GM18858 (cell line): ENCODE results near the gene SPAG6.
"Not testable (repeated sequence)": the region's sequence is repeated elsewhere in the genome, so short reads cannot be mapped to it uniquely, and the experiment has no call there.

ENCODE experiments used
- ATAC-seq: cut with Tn5 transposase; IDR thresholded peaks from one replicate; pipeline ENCODE4 v1.9.1; 2021; ENCODE audit not compliant: unreplicated experiment

The SPAG6 gene

GRCh38 chr10:22341190-22341925 is 3.9 kb upstream of the SPAG6 start:
- peak; percentile 1 for ATAC-seq

GRCh38 chr10:22341926-22342196 is 3.4 kb upstream of the SPAG6 start:
- ATAC-seq, result no peak

GRCh38 chr10:22342421-22342820 is 2.9 kb upstream of the SPAG6 start:
- no peak for ATAC-seq

GRCh38 chr10:22343731-22344130 is 1.6 kb upstream of the SPAG6 start:
- ATAC-seq, result no peak

- ATAC-seq, result no peak
Measured at GRCh38 chr10:22344249-22344648, 1.0 kb upstream of the SPAG6 start.

- no peak for ATAC-seq
Measured at GRCh38 chr10:22344781-22345300, 455 bp upstream of the SPAG6 start.

- ATAC-seq, result no peak
Measured at GRCh38 chr10:22346096-22346661, 883 bp downstream of the SPAG6 start.

GRCh38 chr10:22349755-22350154 is 4.5 kb downstream of the SPAG6 start:
- ATAC-seq, result no peak

GRCh38 chr10:22351131-22351703 is 5.9 kb downstream of the SPAG6 start:
- no peak for ATAC-seq

- no peak for ATAC-seq
Measured at GRCh38 chr10:22356324-22356873, 11.1 kb downstream of the SPAG6 start.

- ATAC-seq, result not testable (repeated sequence)
Measured at GRCh38 chr10:22357770-22358169, 12.5 kb downstream of the SPAG6 start.

- ATAC-seq, result no peak
Measured at GRCh38 chr10:22363305-22363704, 18.0 kb downstream of the SPAG6 start.

GRCh38 chr10:22364407-22365140 is 19.3 kb downstream of the SPAG6 start:
- ATAC-seq, result no peak

GRCh38 chr10:22365233-22365632 is 19.9 kb downstream of the SPAG6 start:
- peak; percentile 43 for ATAC-seq

GRCh38 chr10:22365644-22366434 is 20.5 kb downstream of the SPAG6 start:
- ATAC-seq, result no peak

GRCh38 chr10:22366435-22366703 is 21.1 kb downstream of the SPAG6 start:
- no peak for ATAC-seq

GRCh38 chr10:22366771-22367170 is 21.5 kb downstream of the SPAG6 start:
- no peak for ATAC-seq

- ATAC-seq, result no peak
Measured at GRCh38 chr10:22367471-22367870, 22.2 kb downstream of the SPAG6 start.

- ATAC-seq, result no peak
Measured at GRCh38 chr10:22368402-22368801, 23.1 kb downstream of the SPAG6 start.

GRCh38 chr10:22368981-22369380 is 23.7 kb downstream of the SPAG6 start:
- ATAC-seq, result no peak
